Peyer's patch (tissue), 4 donors: ENCODE measurements around the gene VSX2.

Experiments
- CTCF ChIP-seq, 6 experiments: fragments of 450-650 bp in 4 of 6; fragments of 200-600 bp in 2 of 6; sonication (generic) in 1 of 6; IDR thresholded peaks; one replicate each; pipeline ENCODE4 v1.5.1; 2017 to 2019; ENCODE audit warnings: antibody characterized with exemption in 6 of 6, mild to moderate bottlenecking in 3 of 6, moderate library complexity in 1 of 6
- POLR2A ChIP-seq, 2 donors: fragments of 450-650 bp; IDR thresholded peaks; one replicate each; pipeline ENCODE4 v1.5.1; 2017; ENCODE audit warnings: antibody characterized with exemption in 2 of 2, mild to moderate bottlenecking in 2 of 2, moderate library complexity in 2 of 2

DNA sequence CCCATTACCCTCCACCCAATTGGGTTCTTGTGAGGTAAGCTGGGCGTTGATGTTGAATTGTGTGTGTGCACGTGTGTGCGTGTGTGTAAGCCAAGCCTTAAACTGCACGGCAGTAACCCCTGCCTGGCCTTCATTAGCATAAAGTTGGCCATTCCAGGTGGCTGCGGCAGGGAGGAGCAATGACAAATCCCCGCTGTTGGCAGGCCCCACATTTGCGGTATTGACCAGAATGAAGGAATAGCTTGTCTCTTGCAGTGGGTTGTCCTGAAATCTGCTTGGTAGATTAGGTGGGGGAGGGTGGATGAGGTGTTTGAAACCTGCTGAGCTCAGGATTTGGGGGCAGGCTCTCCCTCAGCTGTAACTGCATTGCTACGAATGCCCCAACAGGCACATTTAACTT is 7.3 kb downstream of the VSX2 start:
- no peak for TF ChIP-seq POLR2A (IDR thresholded peaks at IDR 0.05)
- TF ChIP-seq CTCF (IDR thresholded peaks at IDR 0.05), result no peak
